Loucy (cell line): ENCODE results near the gene S100A3.
"Not testable (repeated sequence)": the region's sequence is repeated elsewhere in the genome, so short reads cannot be mapped to it uniquely, and the experiment has no call there.

Experiments used
- EZH2phosphoT487 ChIP-seq: fragments of 200-600 bp; IDR thresholded peaks from 2 replicates; pipeline ENCODE4 v1.6.1; 2018; ENCODE audit warnings: antibody characterized with exemption, mild to moderate bottlenecking, moderate library complexity, borderline replicate concordance
- TF ChIP-seq, protein P1 (sequence below): fragments of 200-600 bp; sonication (generic); conservative IDR thresholded peaks from 2 replicates; pipeline ENCODE4 v1.5.1; 2014; ENCODE audit warnings: mild to moderate bottlenecking, antibody characterized with exemption, low read length

DNA sequence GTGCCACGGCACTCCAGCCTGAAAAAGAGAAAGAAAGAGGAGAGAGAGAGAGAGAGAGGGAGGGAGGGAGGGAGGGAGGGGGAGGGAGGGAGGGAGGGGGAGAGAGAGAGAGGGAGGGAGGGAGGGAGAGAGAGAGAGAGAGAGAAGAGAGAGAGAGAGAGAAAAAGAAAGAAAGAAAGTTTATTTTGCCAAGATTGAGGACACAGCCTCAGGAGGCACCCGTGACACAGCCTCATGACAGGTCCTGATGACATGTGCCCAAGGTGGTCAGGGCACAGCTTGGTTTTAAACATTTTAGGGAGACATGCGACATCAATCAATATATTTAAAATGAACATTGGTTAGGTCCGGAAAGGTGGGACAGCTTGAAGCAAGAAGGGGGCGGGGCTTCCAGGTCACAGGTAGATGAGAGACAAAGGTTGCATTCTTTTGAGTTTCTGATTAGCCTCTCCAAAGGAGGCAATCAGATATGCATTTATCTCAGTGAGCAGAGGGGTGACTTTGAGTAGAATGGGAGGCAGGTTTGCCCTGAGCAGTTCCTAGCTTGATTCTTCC is 28.8 kb downstream of the S100A3 start:
- TF ChIP-seq, protein P1, sequence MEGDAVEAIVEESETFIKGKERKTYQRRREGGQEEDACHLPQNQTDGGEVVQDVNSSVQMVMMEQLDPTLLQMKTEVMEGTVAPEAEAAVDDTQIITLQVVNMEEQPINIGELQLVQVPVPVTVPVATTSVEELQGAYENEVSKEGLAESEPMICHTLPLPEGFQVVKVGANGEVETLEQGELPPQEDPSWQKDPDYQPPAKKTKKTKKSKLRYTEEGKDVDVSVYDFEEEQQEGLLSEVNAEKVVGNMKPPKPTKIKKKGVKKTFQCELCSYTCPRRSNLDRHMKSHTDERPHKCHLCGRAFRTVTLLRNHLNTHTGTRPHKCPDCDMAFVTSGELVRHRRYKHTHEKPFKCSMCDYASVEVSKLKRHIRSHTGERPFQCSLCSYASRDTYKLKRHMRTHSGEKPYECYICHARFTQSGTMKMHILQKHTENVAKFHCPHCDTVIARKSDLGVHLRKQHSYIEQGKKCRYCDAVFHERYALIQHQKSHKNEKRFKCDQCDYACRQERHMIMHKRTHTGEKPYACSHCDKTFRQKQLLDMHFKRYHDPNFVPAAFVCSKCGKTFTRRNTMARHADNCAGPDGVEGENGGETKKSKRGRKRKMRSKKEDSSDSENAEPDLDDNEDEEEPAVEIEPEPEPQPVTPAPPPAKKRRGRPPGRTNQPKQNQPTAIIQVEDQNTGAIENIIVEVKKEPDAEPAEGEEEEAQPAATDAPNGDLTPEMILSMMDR: not testable (repeated sequence)
- not testable (repeated sequence) for TF ChIP-seq EZH2phosphoT487
